ENCODE measurements around the gene LTBP4.

LTBP4 gene

DNA sequence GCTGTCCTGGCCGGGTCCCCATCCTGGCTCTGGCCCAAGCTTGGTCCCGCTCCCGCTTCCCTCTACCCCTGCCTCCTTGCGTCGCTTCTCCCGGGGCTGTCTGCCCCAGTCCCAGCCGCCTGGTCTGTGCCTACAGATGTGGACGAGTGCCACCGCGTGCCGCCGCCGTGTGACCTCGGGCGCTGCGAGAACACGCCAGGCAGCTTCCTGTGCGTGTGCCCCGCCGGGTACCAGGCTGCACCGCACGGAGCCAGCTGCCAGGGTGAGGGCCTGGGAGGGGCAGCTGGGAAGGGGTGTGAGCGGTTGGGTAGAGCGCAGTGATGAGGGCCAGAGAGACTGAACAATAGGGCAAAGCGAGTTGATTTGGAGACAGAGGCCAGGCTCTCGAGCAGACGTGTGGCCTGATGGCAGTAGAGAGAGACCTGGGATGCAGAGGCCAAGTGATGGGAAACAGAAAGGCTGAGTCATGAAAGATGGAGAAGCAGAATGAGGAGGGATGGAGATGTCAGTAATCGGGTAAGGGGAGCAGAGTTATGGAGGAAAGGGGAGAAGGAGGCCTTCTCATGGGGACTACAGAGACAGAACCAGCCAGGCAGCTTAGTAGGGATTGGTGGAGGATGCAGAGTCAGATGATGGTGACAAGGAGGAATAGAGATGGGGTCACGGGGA lies 9.4 kb downstream of the LTBP4 start:
- no peak for TF ChIP-seq CTCF (IDR thresholded peaks at IDR 0.05; ENCODE audit: low read depth, low read length, missing control alignments)
- DNase-seq (ENCODE audit: low read depth) = no peak
- peak overlapping the region; percentile 22 for H3K4me3 ChIP-seq (ENCODE audit: low read depth, low read length)
- in situ Hi-C loops (cut with HindIII; ENCODE audit: low sequenced_read_pairs) = loop anchor here (10.0 kb wide), 1 partner anchor 56 kb away; no protein-coding TSS in a partner anchor

- in situ Hi-C loops (cut with HindIII; ENCODE audit: low sequenced_read_pairs) = loop anchor here (10.0 kb wide), 1 partner anchor 56 kb away; no protein-coding TSS in a partner anchor
- no peak for TF ChIP-seq CTCF (IDR thresholded peaks at IDR 0.05; ENCODE audit: low read depth, low read length, missing control alignments)
- no peak for DNase-seq (ENCODE audit: low read depth)
- no peak overlapping the region for H3K4me3 ChIP-seq (ENCODE audit: low read depth, low read length)
Observed at GRCh38 chr19:40611096-40611495, 9.9 kb downstream of the LTBP4 start.

- in situ Hi-C loops (cut with HindIII; ENCODE audit: low sequenced_read_pairs) = loop anchor here (10.0 kb wide), 1 partner anchor 57 kb away; no protein-coding TSS in a partner anchor
- no peak for TF ChIP-seq CTCF (IDR thresholded peaks at IDR 0.05; ENCODE audit: low read depth, low read length, missing control alignments)
- DNase-seq (ENCODE audit: low read depth) = no peak
- no peak overlapping the region for H3K4me3 ChIP-seq (ENCODE audit: low read depth, low read length)
Observed at GRCh38 chr19:40611900-40612698, 10.9 kb downstream of the LTBP4 start.

GRCh38 chr19:40612831-40613689 lies 11.9 kb downstream of the LTBP4 start:
- DNase-seq (ENCODE audit: low read depth) = no peak
- H3K4me3 ChIP-seq (ENCODE audit: low read depth, low read length) = peak overlapping the region; percentile 54
- in situ Hi-C loops (cut with HindIII; ENCODE audit: low sequenced_read_pairs) = loop anchor here (10.0 kb wide), 1 partner anchor 58 kb away; no protein-coding TSS in a partner anchor
- TF ChIP-seq CTCF (IDR thresholded peaks at IDR 0.05; ENCODE audit: low read depth, low read length, missing control alignments) = no peak

- DNase-seq (ENCODE audit: low read depth) = no peak
- peak overlapping the region; percentile 54 for H3K4me3 ChIP-seq (ENCODE audit: low read depth, low read length)
- in situ Hi-C loops (cut with HindIII; ENCODE audit: low sequenced_read_pairs) = loop anchor here (10.0 kb wide), 1 partner anchor 59 kb away; no protein-coding TSS in a partner anchor
- no peak for TF ChIP-seq CTCF (IDR thresholded peaks at IDR 0.05; ENCODE audit: low read depth, low read length, missing control alignments)
Observed at GRCh38 chr19:40613690-40614621, 12.8 kb downstream of the LTBP4 start.
